Measurements from ENCODE around the gene ATP1A2. TPM values are rescaled to one million over a fixed set of nuclear protein-coding genes. Genes with fewer than 3 reads are reported as not detected.
"Not testable (repeated sequence)": the region's sequence is repeated elsewhere in the genome, so short reads cannot be mapped to it uniquely, and the experiment has no call there.

ATP1A2 gene
- total RNA-seq, 1 donor from 2014 or later = not detected

DNA sequence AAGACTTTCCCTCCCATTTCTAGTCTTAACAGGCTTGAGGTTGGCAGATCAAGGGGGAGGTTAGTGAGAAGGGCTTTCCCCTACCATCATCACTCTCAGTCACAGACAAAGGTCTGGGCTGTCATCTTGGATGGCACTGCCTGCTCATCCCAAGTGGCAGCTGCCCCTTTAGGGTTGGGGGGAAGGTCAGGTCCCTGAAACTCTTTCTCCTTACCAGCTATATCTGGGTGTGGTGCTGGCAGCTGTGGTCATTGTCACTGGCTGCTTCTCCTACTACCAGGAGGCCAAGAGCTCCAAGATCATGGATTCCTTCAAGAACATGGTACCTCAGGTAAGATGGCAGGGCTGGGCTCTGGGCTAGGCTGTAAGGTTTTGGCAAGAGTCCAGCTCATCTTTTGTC lies 8.2 kb downstream of the ATP1A2 start:
- POLR2A ChIA-PET = no interaction called here
- no peaks in the 10 kb centered on the region for H3K9me3 Mint-ChIP-seq
- TF ChIP-seq, protein P1, sequence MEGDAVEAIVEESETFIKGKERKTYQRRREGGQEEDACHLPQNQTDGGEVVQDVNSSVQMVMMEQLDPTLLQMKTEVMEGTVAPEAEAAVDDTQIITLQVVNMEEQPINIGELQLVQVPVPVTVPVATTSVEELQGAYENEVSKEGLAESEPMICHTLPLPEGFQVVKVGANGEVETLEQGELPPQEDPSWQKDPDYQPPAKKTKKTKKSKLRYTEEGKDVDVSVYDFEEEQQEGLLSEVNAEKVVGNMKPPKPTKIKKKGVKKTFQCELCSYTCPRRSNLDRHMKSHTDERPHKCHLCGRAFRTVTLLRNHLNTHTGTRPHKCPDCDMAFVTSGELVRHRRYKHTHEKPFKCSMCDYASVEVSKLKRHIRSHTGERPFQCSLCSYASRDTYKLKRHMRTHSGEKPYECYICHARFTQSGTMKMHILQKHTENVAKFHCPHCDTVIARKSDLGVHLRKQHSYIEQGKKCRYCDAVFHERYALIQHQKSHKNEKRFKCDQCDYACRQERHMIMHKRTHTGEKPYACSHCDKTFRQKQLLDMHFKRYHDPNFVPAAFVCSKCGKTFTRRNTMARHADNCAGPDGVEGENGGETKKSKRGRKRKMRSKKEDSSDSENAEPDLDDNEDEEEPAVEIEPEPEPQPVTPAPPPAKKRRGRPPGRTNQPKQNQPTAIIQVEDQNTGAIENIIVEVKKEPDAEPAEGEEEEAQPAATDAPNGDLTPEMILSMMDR (IDR thresholded peaks at IDR 0.05) = no peak
- CTCF ChIA-PET = interaction anchor here (1.6 kb wide), 1 partner anchor 38 kb away, joined by 3 read pairs; no protein-coding TSS in a partner anchor
- H3K27ac Mint-ChIP-seq = no peak overlapping the region
- H3K4me1 Mint-ChIP-seq = no peaks in the 10 kb centered on the region
- H3K36me3 Mint-ChIP-seq (ENCODE audit: low read depth) = no peaks in the 10 kb centered on the region
- H3K4me3 Mint-ChIP-seq = no peak overlapping the region
- intact Hi-C loops (cut with micrococcal nuclease) = loop anchor here (5.0 kb wide), 1 partner anchor 44 kb away; no protein-coding TSS in a partner anchor
- ATAC-seq (ENCODE audit: low read depth) (no peak), DNase-seq (no peak)
- peaks cover 2% of the 10 kb centered on the region for H3K27me3 Mint-ChIP-seq

DNA sequence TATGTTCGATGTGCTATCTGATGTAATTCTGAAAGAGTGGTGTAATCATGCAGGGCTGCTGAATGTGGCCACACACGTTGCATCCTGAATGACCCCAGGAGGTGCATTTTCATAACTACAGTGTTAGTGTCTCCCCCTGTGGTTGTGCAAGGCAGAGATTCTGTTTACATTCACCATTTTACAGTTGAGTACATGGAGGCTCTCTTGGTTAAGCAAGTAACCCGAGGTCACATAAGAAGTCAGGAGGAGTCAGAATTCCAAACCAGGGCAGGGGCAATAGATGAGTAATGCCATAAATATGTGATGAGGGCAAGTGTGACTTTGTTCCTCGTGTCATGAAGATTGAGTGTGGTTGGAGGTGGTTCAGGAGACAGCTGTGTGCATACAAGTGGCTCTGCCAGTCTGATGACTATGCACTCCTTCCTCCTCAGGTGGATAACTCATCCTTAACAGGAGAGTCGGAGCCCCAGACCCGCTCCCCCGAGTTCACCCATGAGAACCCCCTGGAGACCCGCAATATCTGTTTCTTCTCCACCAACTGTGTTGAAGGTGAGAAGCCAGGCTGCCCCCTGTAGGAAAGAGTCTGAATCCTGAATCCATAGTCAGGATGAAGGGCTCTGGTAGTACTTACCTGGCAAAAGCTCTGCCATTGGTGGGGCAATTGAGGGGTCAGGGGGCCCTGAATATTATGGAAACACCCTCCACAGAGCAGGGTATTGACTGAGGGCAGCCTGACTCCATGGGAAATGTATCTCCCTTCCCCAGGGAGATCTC lies 9.3 kb downstream of the ATP1A2 start:
- DNase-seq = no peak
- ChIA-PET POLR2A (no interaction called here), CTCF (no interaction called here)

DNA sequence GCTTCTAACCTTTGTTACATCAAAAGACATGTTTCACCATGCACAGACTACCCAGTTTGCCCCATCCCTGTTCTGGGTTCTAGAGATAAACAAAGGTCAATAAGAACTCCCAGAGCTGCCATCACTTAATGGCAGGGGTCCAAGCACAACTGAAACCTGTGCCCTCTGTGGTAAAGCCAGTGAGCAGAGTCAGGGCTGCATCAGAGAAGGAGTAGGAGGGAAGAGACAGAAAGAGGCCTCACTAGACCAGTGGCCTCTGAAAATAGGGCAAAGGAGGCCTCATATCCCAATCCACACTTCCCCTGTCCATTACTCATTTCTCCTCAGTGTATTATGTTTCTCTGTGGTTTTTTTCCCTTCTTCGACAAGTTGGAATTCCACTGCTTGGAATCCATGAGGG lies 10.2 kb downstream of the ATP1A2 start:
- no peaks in the 10 kb centered on the region for H3K9me3 Mint-ChIP-seq
- ChIA-PET CTCF (no interaction called here), POLR2A (no interaction called here)
- no peaks in the 10 kb centered on the region for H3K4me1 Mint-ChIP-seq
- no peak overlapping the region for H3K4me3 Mint-ChIP-seq
- TF ChIP-seq, protein P1 (IDR thresholded peaks at IDR 0.05) = no peak
- intact Hi-C loops (cut with micrococcal nuclease) = no loop called here
- DNase-seq (no peak), ATAC-seq (ENCODE audit: low read depth) (no peak)
- H3K36me3 Mint-ChIP-seq (ENCODE audit: low read depth) = no peaks in the 10 kb centered on the region
- no peak overlapping the region for H3K27ac Mint-ChIP-seq
- peaks cover 9% of the 10 kb centered on the region for H3K27me3 Mint-ChIP-seq

More for the DNA sequence above, 9.3 kb downstream of the ATP1A2 start:
- Mint-ChIP-seq H3K9me3 (no peaks in the 10 kb centered on the region), H3K4me1 (no peaks in the 10 kb centered on the region), H3K4me3 (no peak overlapping the region), H3K36me3 (ENCODE audit: low read depth) (no peaks in the 10 kb centered on the region), H3K27me3 (peaks cover 5% of the 10 kb centered on the region), H3K27ac (no peak overlapping the region)
- intact Hi-C loops (cut with micrococcal nuclease) = loop anchor here (5.0 kb wide), 1 partner anchor 42 kb away; no protein-coding TSS in a partner anchor
- no peak for ATAC-seq (ENCODE audit: low read depth)
- TF ChIP-seq, protein P1 (IDR thresholded peaks at IDR 0.05) = no peak

DNA sequence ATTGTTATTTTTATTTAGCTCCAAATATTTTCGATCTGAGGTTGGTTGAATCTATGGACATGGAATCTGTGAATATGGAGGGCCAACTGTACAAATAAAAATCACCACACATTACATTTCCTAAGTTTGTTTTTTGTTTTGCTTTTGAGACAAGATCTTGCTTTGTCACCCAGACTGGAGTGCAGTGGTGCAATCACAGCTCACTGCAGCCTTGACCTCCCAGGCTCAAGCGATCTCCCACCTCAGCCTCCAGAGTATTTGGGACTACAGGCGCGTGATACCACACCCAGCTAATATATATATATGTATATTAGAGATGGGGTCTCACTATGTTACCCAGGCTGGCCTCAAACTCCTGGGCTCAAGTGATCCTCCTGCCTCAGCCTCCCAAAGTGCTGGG lies 10.8 kb downstream of the ATP1A2 start:
- H3K4me1 Mint-ChIP-seq; POLR2A ChIA-PET; H3K36me3 Mint-ChIP-seq (ENCODE audit: low read depth); intact Hi-C loops (cut with micrococcal nuclease); H3K27ac Mint-ChIP-seq; DNase-seq; CTCF ChIA-PET; H3K27me3 Mint-ChIP-seq; H3K9me3 Mint-ChIP-seq; ATAC-seq (ENCODE audit: low read depth); H3K4me3 Mint-ChIP-seq: not testable (repeated sequence)

DNA sequence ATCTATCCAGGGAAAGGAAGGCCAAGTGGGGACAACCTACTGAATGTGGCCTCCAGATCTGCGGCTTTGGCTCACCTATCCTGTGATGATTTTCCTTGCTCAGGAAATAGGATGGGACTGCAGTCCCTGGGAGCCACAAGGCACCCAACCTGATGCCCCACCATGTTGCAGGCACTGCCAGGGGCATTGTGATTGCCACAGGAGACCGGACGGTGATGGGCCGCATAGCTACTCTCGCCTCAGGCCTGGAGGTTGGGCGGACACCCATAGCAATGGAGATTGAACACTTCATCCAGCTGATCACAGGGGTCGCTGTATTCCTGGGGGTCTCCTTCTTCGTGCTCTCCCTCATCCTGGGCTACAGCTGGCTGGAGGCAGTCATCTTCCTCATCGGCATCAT lies 11.8 kb downstream of the ATP1A2 start:
- Mint-ChIP-seq H3K27ac (no peak overlapping the region), H3K36me3 (ENCODE audit: low read depth) (no peaks in the 10 kb centered on the region), H3K9me3 (no peaks in the 10 kb centered on the region), H3K4me3 (no peak overlapping the region), H3K4me1 (no peaks in the 10 kb centered on the region), H3K27me3 (peaks cover 9% of the 10 kb centered on the region)
- intact Hi-C loops (cut with micrococcal nuclease) = no loop called here
- DNase-seq = no peak
- POLR2A ChIA-PET = no interaction called here
- CTCF ChIA-PET = no interaction called here
- ATAC-seq (ENCODE audit: low read depth) = no peak
- TF ChIP-seq, protein P1 (IDR thresholded peaks at IDR 0.05) = no peak
